KMS-11 (cell line): ENCODE measurements around the gene OSBPL9.
"Not testable (repeated sequence)": the region's sequence is repeated elsewhere in the genome, so short reads cannot be mapped to it uniquely, and the experiment has no call there.

Experiments used
- H2AFZ ChIP-seq: fragments of 200-600 bp; sonication (generic); 2 replicates; pipeline ENCODE4 v1.6.1; 2016; ENCODE audit warnings: antibody characterized with exemption, mixed run types, low read depth
- H3K27ac ChIP-seq: fragments of 200-600 bp; sonication (generic); 2 replicates; pipeline ENCODE4 v1.6.1; 2016; ENCODE audit warnings: mild to moderate bottlenecking, mixed run types
- H3K27me3 ChIP-seq: fragments of 200-600 bp; sonication (generic); 2 replicates; pipeline ENCODE4 v1.6.1; 2017; ENCODE audit warnings: mild to moderate bottlenecking, low read depth, mixed run types, moderate library complexity; ENCODE audit not compliant: insufficient read depth
- H3K36me3 ChIP-seq: fragments of 200-600 bp; sonication (generic); 2 replicates; pipeline ENCODE4 v1.6.1; 2017; ENCODE audit warnings: mild to moderate bottlenecking, mixed run types; ENCODE audit not compliant: insufficient read depth
- H3K4me1 ChIP-seq: fragments of 200-600 bp; sonication (generic); 2 replicates; pipeline ENCODE4 v1.6.1; 2016; ENCODE audit warnings: mild to moderate bottlenecking, low read depth, mixed run types; ENCODE audit not compliant: poor library complexity, severe bottlenecking
- H3K4me2 ChIP-seq: fragments of 200-600 bp; sonication (generic); 2 replicates; pipeline ENCODE4 v1.7.0; 2016; ENCODE audit warnings: mild to moderate bottlenecking, mixed run types
- H3K4me3 ChIP-seq: fragments of 200-600 bp; sonication (generic); IDR thresholded peaks from 2 replicates; pipeline ENCODE4 v1.6.1; 2017; ENCODE audit warnings: low read depth, low read length, mixed read lengths; ENCODE audit not compliant: insufficient read depth
- H3K79me2 ChIP-seq: fragments of 200-600 bp; sonication (generic); 2 replicates; pipeline ENCODE4 v1.6.1; 2016; ENCODE audit warnings: low read depth, mixed run types; ENCODE audit not compliant: insufficient read depth
- H3K9ac ChIP-seq: fragments of 200-600 bp; sonication (generic); 2 replicates; pipeline ENCODE4 v1.6.1; 2016; ENCODE audit warnings: mild to moderate bottlenecking, mixed run types
- H4K20me1 ChIP-seq: fragments of 200-600 bp; sonication (generic); 2 replicates; pipeline ENCODE4 v1.6.1; 2016; ENCODE audit warnings: mild to moderate bottlenecking, mixed run types; ENCODE audit not compliant: insufficient read depth
- CTCF ChIP-seq: fragments of 200-600 bp; sonication (generic); conservative IDR thresholded peaks from 2 replicates; pipeline ENCODE4 v1.6.1; 2017; ENCODE audit warnings: low read depth, mild to moderate bottlenecking, antibody characterized with exemption, low read length, moderate library complexity, mixed read lengths

Gene OSBPL9

GRCh38 chr1:51644533-51645197, 27.8 kb downstream of the OSBPL9 start:
- Histone ChIP-seq H3K9ac (no peak overlapping the region), H2AFZ (no peak overlapping the region), H3K27ac (no peak overlapping the region)

GRCh38 chr1:51646592-51646991, 29.7 kb downstream of the OSBPL9 start:
- H3K79me2 ChIP-seq, H3K4me3 ChIP-seq, H3K36me3 ChIP-seq, H4K20me1 ChIP-seq, H3K4me1 ChIP-seq, H3K27me3 ChIP-seq, H3K27ac ChIP-seq, H3K4me2 ChIP-seq, H3K9ac ChIP-seq, H2AFZ ChIP-seq: not testable (repeated sequence)

More at GRCh38 chr1:51644533-51645197, 27.8 kb downstream of the OSBPL9 start:
- TF ChIP-seq CTCF: no peak
- Histone ChIP-seq H3K4me2 (no peak overlapping the region), H4K20me1 (no peaks in the 10 kb centered on the region), H3K4me3 (no peak overlapping the region), H3K4me1 (no peaks in the 10 kb centered on the region), H3K79me2 (no peaks in the 10 kb centered on the region), H3K36me3 (no peaks in the 10 kb centered on the region), H3K27me3 (no peaks in the 10 kb centered on the region)

GRCh38 chr1:51648180-51649109, 31.6 kb downstream of the OSBPL9 start:
- no peaks in the 10 kb centered on the region for H3K27me3 ChIP-seq
- no peaks in the 10 kb centered on the region for H3K79me2 ChIP-seq
- no peaks in the 10 kb centered on the region for H4K20me1 ChIP-seq
- H3K9ac ChIP-seq: no peak overlapping the region
- no peaks in the 10 kb centered on the region for H3K36me3 ChIP-seq
- no peak overlapping the region for H3K27ac ChIP-seq
- no peak overlapping the region for H3K4me2 ChIP-seq
- no peak for TF ChIP-seq CTCF
- H3K4me1 ChIP-seq: no peaks in the 10 kb centered on the region
- no peak overlapping the region for H3K4me3 ChIP-seq
- H2AFZ ChIP-seq: no peak overlapping the region

- Histone ChIP-seq H3K79me2 (no peaks in the 10 kb centered on the region), H3K4me2 (no peak overlapping the region), H3K4me3 (no peak overlapping the region), H3K27ac (no peak overlapping the region), H2AFZ (no peak overlapping the region), H3K9ac (no peak overlapping the region), H4K20me1 (no peaks in the 10 kb centered on the region), H3K36me3 (no peaks in the 10 kb centered on the region), H3K4me1 (no peaks in the 10 kb centered on the region), H3K27me3 (no peaks in the 10 kb centered on the region)
- no peak for TF ChIP-seq CTCF
Measured at GRCh38 chr1:51649593-51650091, 32.8 kb downstream of the OSBPL9 start.
